Large intestine (tissue), 3 donors: Measurements from ENCODE around the gene FOXK1. TPM values are rescaled to one million over a fixed set of nuclear protein-coding genes. Genes with fewer than 3 reads are reported as not detected.

Experiments used
- DNase-seq, 2 donors: peaks; one replicate each; pipeline versions ENCODE4 v3.0.0 to v3.0.0-alpha.2; 2013
- H3K27ac ChIP-seq: one replicate; pipeline ENCODE4 v1.5.1; 2013; ENCODE audit warnings: low read length
- H3K27me3 ChIP-seq: 2 replicates; pipeline ENCODE4 v1.6.1; 2013; ENCODE audit warnings: low read length; ENCODE audit not compliant: control insufficient read depth, insufficient read depth
- H3K36me3 ChIP-seq: 2 replicates; pipeline ENCODE4 v1.6.1; 2013; ENCODE audit warnings: low read length; ENCODE audit not compliant: control insufficient read depth, insufficient read depth
- H3K4me1 ChIP-seq: one replicate; pipeline ENCODE4 v1.6.1; 2013; ENCODE audit warnings: low read length; ENCODE audit not compliant: control insufficient read depth, insufficient read depth
- H3K4me3 ChIP-seq: one replicate; pipeline ENCODE4 v1.5.1; 2013; ENCODE audit warnings: low read length
- H3K9me3 ChIP-seq: one replicate; pipeline ENCODE4 v1.6.1; 2013; ENCODE audit warnings: mild to moderate bottlenecking, low read depth, low read length, moderate library complexity; ENCODE audit not compliant: control insufficient read depth
- WGBS: methylation state at CpG from one replicate; pipeline ENCODE4 v1.1.5; 2013; ENCODE audit warnings: low lambda C conversion rate; ENCODE audit not compliant: insufficient coverage; 5-methylcytosine and 5-hydroxymethylcytosine counted together
- polyA plus RNA-seq: library from polyadenylated mRNA; unstranded; fragments of 120-200 nt; gene quantifications from one replicate; pipeline ENCODE4 v1.2.1, GENCODE V29; 2013

The FOXK1 gene
- polyA plus RNA-seq, 1 donor: 11.6 TPM

DNA sequence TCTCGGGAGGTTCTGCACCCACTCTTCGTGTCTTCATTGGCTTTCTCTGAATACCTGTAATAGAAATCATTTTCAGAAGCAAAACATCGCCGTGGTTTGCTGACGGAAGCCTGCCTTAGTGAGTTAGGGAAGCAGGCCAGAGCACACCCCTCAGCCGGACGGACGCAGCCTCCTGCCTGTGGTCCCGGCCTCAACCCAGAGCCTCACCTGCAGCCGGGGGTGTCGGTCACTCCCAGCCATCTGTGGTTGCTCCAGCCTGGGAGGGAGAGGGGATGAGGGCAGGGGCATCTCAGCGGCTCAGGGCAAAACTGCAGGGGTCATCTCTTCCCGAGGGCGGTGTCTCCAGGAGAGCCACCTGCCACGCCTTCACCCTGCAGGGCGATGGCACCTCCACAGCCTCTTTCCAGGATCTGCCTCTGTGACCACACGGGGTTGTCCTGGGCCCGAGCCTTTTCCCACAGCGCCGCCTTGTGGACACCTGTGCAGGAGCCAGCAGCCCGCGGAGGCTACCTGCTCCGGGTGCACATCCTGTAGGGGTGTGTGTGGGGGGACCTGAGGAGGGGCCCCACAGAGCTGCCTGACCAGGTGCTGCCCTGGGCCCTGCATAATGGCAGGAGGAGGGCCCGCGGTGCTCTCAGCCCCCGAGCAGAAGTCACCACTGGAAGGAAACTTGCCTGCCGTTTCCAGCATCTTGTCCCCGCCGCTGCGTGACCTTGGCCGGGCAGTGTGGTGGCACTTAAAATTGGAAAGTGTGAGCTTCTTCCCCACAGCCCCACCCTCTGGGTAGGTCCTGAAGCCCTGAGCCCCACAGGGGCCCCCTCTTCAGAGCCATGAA, 71.7 kb downstream of the FOXK1 start:
- H3K4me1 ChIP-seq: peaks cover 3% of the 10 kb centered on the region
- H3K4me3 ChIP-seq: no peak overlapping the region
- peaks cover 77% of the 10 kb centered on the region for H3K36me3 ChIP-seq
- H3K27ac ChIP-seq: no peak overlapping the region
- WGBS: no CpG with 5 or more reads among the region's 31 CpGs
- H3K27me3 ChIP-seq: no peaks in the 10 kb centered on the region
- peak; percentile 54 to 65 for DNase-seq
- no peaks in the 10 kb centered on the region for H3K9me3 ChIP-seq

DNA sequence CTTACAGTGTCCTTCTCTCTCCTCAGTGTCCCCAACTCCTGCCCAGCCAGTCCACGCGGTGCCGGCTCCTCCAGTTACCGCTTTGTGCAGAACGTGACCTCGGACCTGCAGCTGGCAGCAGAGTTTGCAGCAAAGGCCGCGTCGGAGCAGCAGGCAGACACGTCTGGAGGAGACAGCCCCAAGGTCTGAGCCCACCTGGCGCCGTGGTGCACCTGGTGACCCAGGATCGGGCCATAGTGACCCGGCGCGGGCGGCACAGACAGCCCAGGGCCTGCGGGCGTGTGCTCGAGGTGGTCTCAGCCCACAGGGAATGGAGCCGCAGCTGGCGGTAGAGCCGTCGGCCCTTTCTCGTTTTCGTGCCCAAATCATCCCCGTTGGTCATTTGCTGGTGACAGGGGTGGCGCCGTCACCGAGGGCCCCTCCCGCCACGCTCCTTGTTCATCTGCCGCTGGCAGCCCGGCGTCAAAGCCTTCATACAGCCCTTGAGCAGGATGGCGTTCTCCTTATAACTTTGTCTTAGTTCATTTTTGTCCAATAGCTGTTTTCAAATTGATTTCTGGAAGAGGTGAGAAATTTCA, 72.4 kb downstream of the FOXK1 start:
- H3K27ac ChIP-seq: no peak overlapping the region

GRCh38 chr7:4755045-4755444, 73.0 kb downstream of the FOXK1 start:
- Histone ChIP-seq H3K36me3 (peaks cover 77% of the 10 kb centered on the region), H3K4me3 (no peak overlapping the region), H3K9me3 (no peaks in the 10 kb centered on the region), H3K27me3 (no peaks in the 10 kb centered on the region), H3K4me1 (peaks cover 3% of the 10 kb centered on the region), H3K27ac (no peak overlapping the region)
- WGBS: no CpG with 5 or more reads among the region's 24 CpGs
- no peak for DNase-seq

More for the DNA sequence above, 72.4 kb downstream of the FOXK1 start:
- 83% methylated on average over 1 of the region's 36 CpGs for WGBS
- Histone ChIP-seq H3K4me3 (no peak overlapping the region), H3K4me1 (peaks cover 3% of the 10 kb centered on the region), H3K36me3 (peaks cover 78% of the 10 kb centered on the region), H3K9me3 (no peaks in the 10 kb centered on the region), H3K27me3 (no peaks in the 10 kb centered on the region)
- DNase-seq: no peak

DNA sequence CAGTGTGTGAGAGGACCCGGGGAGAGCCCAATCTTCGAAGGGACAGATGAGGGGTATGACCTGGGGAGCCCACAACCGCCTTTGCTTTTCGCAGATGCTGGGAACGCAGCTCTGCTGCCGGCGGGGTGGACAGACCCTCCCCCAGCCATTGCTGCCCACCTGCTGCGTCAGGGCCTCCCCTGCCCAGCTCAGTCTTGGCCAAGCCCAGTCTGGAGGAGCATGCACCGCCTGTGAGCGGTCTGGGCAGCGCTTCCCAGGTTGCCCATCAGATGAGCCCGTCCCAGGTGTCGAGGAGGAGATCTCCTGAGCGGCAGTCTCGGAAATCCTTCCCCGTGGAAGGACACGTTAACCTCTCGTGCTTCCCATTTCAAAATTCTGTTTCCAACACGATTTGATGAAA, 76.0 kb downstream of the FOXK1 start:
- Histone ChIP-seq H3K4me3 (no peak overlapping the region), H3K27me3 (no peaks in the 10 kb centered on the region), H3K4me1 (peaks cover 3% of the 10 kb centered on the region), H3K9me3 (peaks cover under 1% of the 10 kb centered on the region), H3K36me3 (peaks cover 88% of the 10 kb centered on the region), H3K27ac (no peak overlapping the region)
- 100% methylated on average over 1 of the region's 19 CpGs for WGBS
- no peak for DNase-seq

GRCh38 chr7:4758791-4759190, 76.7 kb downstream of the FOXK1 start:
- Histone ChIP-seq H3K36me3 (peaks cover 91% of the 10 kb centered on the region), H3K4me1 (no peaks in the 10 kb centered on the region), H3K27ac (no peak overlapping the region), H3K4me3 (no peak overlapping the region), H3K27me3 (no peaks in the 10 kb centered on the region), H3K9me3 (peaks cover 4% of the 10 kb centered on the region)
- 93% methylated on average over 8 of the region's 29 CpGs for WGBS
- no peak for DNase-seq

DNA sequence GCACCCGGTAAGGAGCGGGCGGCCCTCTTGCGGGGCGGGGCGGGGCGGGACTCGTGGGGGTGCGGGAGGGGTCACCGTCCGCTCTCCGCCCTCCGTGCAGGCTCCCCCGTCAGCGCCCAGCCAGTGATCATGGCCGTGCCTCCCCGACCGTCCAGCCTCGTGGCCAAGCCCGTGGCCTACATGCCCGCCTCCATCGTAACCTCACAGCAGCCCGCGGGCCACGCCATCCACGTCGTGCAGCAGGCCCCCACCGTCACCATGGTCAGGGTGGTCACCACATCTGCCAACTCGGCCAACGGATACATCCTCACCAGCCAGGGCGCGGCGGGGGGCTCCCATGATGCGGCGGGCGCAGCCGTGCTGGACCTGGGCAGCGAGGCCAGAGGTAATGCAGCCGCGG, 77.1 kb downstream of the FOXK1 start:
- H3K36me3 ChIP-seq: peaks cover 93% of the 10 kb centered on the region
- DNase-seq: no peak
- peaks cover 4% of the 10 kb centered on the region for H3K9me3 ChIP-seq
- no peaks in the 10 kb centered on the region for H3K27me3 ChIP-seq
- H3K27ac ChIP-seq: no peak overlapping the region
- WGBS: no CpG with 5 or more reads among the region's 40 CpGs
- H3K4me1 ChIP-seq: no peaks in the 10 kb centered on the region
- no peak overlapping the region for H3K4me3 ChIP-seq

DNA sequence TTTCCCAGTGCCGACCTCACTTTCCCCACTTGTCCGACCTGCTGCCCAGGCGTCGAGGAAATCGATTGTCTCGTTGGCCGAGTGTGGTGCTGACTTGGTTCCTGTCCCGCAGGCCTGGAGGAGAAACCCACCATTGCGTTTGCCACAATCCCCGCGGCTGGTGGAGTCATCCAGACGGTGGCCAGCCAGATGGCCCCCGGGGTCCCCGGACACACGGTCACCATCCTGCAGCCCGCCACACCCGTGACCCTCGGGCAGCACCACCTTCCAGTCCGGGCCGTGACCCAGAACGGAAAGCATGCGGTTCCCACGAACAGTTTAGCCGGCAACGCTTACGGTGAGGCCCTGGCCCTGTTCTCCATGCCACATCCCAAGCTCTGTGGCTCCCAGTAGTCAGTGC, 78.9 kb downstream of the FOXK1 start:
- Histone ChIP-seq H3K4me3 (no peak overlapping the region), H3K9me3 (peaks cover 6% of the 10 kb centered on the region), H3K27me3 (no peaks in the 10 kb centered on the region), H3K27ac (no peak overlapping the region), H3K4me1 (no peaks in the 10 kb centered on the region), H3K36me3 (peaks cover 92% of the 10 kb centered on the region)
- no peak for DNase-seq
- no CpG with 5 or more reads among the region's 26 CpGs for WGBS

GRCh38 chr7:4762121-4763055, 80.3 kb downstream of the FOXK1 start:
- no peak for DNase-seq
- H3K4me1 ChIP-seq: no peaks in the 10 kb centered on the region
- peaks cover 6% of the 10 kb centered on the region for H3K9me3 ChIP-seq
- no peaks in the 10 kb centered on the region for H3K27me3 ChIP-seq
- H3K36me3 ChIP-seq: peaks cover 83% of the 10 kb centered on the region
- H3K4me3 ChIP-seq: no peak overlapping the region
- WGBS: no CpG with 5 or more reads among the region's 54 CpGs
- H3K27ac ChIP-seq: no peak overlapping the region

- DNase-seq: no peak
- WGBS: no CpG with 5 or more reads among the region's 32 CpGs
- Histone ChIP-seq H3K9me3 (peaks cover 6% of the 10 kb centered on the region), H3K27ac (no peak overlapping the region), H3K27me3 (no peaks in the 10 kb centered on the region), H3K4me1 (no peaks in the 10 kb centered on the region), H3K4me3 (no peak overlapping the region), H3K36me3 (peaks cover 80% of the 10 kb centered on the region)
Measured at GRCh38 chr7:4763091-4763793, 81.1 kb downstream of the FOXK1 start.

- Histone ChIP-seq H3K9me3 (peaks cover 6% of the 10 kb centered on the region), H3K4me3 (no peak overlapping the region), H3K27me3 (no peaks in the 10 kb centered on the region), H3K4me1 (no peaks in the 10 kb centered on the region), H3K36me3 (peaks cover 80% of the 10 kb centered on the region), H3K27ac (no peak overlapping the region)
- WGBS: no CpG with 5 or more reads among the region's 21 CpGs
- no peak for DNase-seq
Measured at GRCh38 chr7:4763794-4764185, 81.7 kb downstream of the FOXK1 start.
